T-helper 17 cell (primary cell): Measurements from ENCODE around the gene ZNF827. TPM values are rescaled to one million over a fixed set of nuclear protein-coding genes. Genes with fewer than 3 reads are reported as not detected.

Experiments
- ATAC-seq: fragments of 150-1000 bp; cut with Tn5 transposase; 2 replicates; pipeline ENCODE4 v1.10.0; 2021; ENCODE audit warnings: mild to moderate bottlenecking, moderate library complexity
- DNase-seq, 3 donors: peaks; one replicate each; pipeline versions ENCODE4 v3.0.0 to v3.0.0-alpha.2; 2020 to 2021
- H3K9me3 ChIP-seq: one replicate; pipeline ENCODE4 v1.7.0; 2013; ENCODE audit warnings: low read length, mild to moderate bottlenecking; ENCODE audit not compliant: control insufficient read depth, poor library complexity, severe bottlenecking
- H3K27ac Mint-ChIP-seq: one replicate; pipeline ENCODE4 v1.8.0; 2022; ENCODE audit warnings: mild to moderate bottlenecking, moderate library complexity, mixed read lengths
- H3K27me3 Mint-ChIP-seq: one replicate; pipeline ENCODE4 v1.8.0; 2022; ENCODE audit warnings: mixed read lengths
- H3K36me3 Mint-ChIP-seq: one replicate; pipeline ENCODE4 v1.8.0; 2022; ENCODE audit warnings: low read depth, mixed read lengths
- H3K4me1 Mint-ChIP-seq: one replicate; pipeline ENCODE4 v1.8.0; 2022; ENCODE audit warnings: mild to moderate bottlenecking, mixed read lengths
- H3K4me3 Mint-ChIP-seq: one replicate; pipeline ENCODE4 v1.8.0; 2022; ENCODE audit warnings: mild to moderate bottlenecking, moderate library complexity, mixed read lengths
- total RNA-seq, 4 donors: library from RNA in 2 of 4; stranded (reverse) in 2 of 4; gene quantifications; one replicate each; pipeline ENCODE4 v1.2.3 and lab custom pipeline; 2022 to 2026

The ZNF827 gene
- total RNA-seq, 2 donors from 2014 or later: 14.9 to 16.3 TPM

- no peaks in the 10 kb centered on the region for H3K9me3 ChIP-seq
- H3K4me1 Mint-ChIP-seq: peaks cover 3% of the 10 kb centered on the region
- H3K4me3 Mint-ChIP-seq: no peak overlapping the region
- H3K36me3 Mint-ChIP-seq: peaks cover 19% of the 10 kb centered on the region
- H3K27ac Mint-ChIP-seq: no peak overlapping the region
- H3K27me3 Mint-ChIP-seq: no peaks in the 10 kb centered on the region
- DNase-seq (no peak), ATAC-seq (no peak)
These were observed 162.4 kb downstream of the ZNF827 start for GRCh38 chr4:145776208-145776607.

GRCh38 chr4:145775406-145775805 lies 163.2 kb downstream of the ZNF827 start:
- Mint-ChIP-seq H3K36me3 (peaks cover 19% of the 10 kb centered on the region), H3K27me3 (no peaks in the 10 kb centered on the region), H3K4me1 (peaks cover 3% of the 10 kb centered on the region), H3K27ac (no peak overlapping the region), H3K4me3 (no peak overlapping the region)
- ATAC-seq (no peak), DNase-seq (no peak)
- H3K9me3 ChIP-seq: no peaks in the 10 kb centered on the region

GRCh38 chr4:145774473-145774872 lies 164.2 kb downstream of the ZNF827 start:
- Mint-ChIP-seq H3K27me3 (no peaks in the 10 kb centered on the region), H3K4me3 (no peak overlapping the region), H3K27ac (no peak overlapping the region), H3K4me1 (peaks cover 3% of the 10 kb centered on the region), H3K36me3 (peaks cover 19% of the 10 kb centered on the region)
- no peaks in the 10 kb centered on the region for H3K9me3 ChIP-seq
- DNase-seq (no peak), ATAC-seq (no peak)

- Mint-ChIP-seq H3K27ac (no peak overlapping the region), H3K36me3 (peaks cover 18% of the 10 kb centered on the region)
These were observed 164.9 kb downstream of the ZNF827 start for GRCh38 chr4:145773581-145774234.

DNA sequence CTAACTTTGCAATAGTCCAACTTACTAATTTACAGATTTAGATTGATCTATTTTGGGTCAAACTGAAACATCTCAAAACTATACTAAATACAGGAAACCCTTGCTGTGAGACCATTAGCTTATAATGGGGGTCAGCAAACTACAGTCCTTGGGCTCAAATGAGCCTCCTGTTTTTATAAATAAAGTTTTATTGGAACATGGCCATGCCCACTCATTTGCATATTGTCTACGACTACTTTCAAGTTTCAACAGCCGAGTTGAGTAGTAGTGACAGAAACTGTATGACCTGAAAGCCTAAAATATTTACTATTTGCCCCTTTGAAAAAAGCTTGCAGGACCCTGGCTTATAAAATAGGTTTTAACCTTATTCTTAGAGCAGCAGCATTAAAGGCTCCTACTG lies 166.3 kb downstream of the ZNF827 start:
- no peak overlapping the region for H3K27ac Mint-ChIP-seq
- ATAC-seq: no peak

More at GRCh38 chr4:145773581-145774234, 164.9 kb downstream of the ZNF827 start:
- no peak overlapping the region for H3K4me3 Mint-ChIP-seq
- no peaks in the 10 kb centered on the region for H3K27me3 Mint-ChIP-seq
- peaks cover 3% of the 10 kb centered on the region for H3K4me1 Mint-ChIP-seq
- ATAC-seq: no peak
- no peaks in the 10 kb centered on the region for H3K9me3 ChIP-seq
- DNase-seq: no peak

GRCh38 chr4:145770124-145770523 lies 168.5 kb downstream of the ZNF827 start:
- Mint-ChIP-seq H3K4me1 (peaks cover 3% of the 10 kb centered on the region), H3K27me3 (no peaks in the 10 kb centered on the region), H3K36me3 (peaks cover 17% of the 10 kb centered on the region), H3K27ac (no peak overlapping the region), H3K4me3 (no peak overlapping the region)
- DNase-seq: no peak
- no peaks in the 10 kb centered on the region for H3K9me3 ChIP-seq
- no peak for ATAC-seq

More for the DNA sequence above, 166.3 kb downstream of the ZNF827 start:
- H3K9me3 ChIP-seq: no peaks in the 10 kb centered on the region
- Mint-ChIP-seq H3K4me3 (no peak overlapping the region), H3K27me3 (no peaks in the 10 kb centered on the region), H3K36me3 (peaks cover 15% of the 10 kb centered on the region), H3K4me1 (peaks cover 3% of the 10 kb centered on the region)
- DNase-seq: no peak

GRCh38 chr4:145769450-145770037 lies 169.1 kb downstream of the ZNF827 start:
- ATAC-seq: no peak
- no peaks in the 10 kb centered on the region for H3K27me3 Mint-ChIP-seq
- H3K27ac Mint-ChIP-seq: no peak overlapping the region
- no peak overlapping the region for H3K4me3 Mint-ChIP-seq
- H3K36me3 Mint-ChIP-seq: peaks cover 17% of the 10 kb centered on the region
- no peak for DNase-seq
- H3K9me3 ChIP-seq: no peaks in the 10 kb centered on the region
- peaks cover 3% of the 10 kb centered on the region for H3K4me1 Mint-ChIP-seq

GRCh38 chr4:145766273-145766672 lies 172.3 kb downstream of the ZNF827 start:
- Mint-ChIP-seq H3K4me1 (peaks cover 3% of the 10 kb centered on the region), H3K4me3 (no peak overlapping the region), H3K36me3 (peaks cover 11% of the 10 kb centered on the region), H3K27ac (no peak overlapping the region), H3K27me3 (no peaks in the 10 kb centered on the region)
- no peaks in the 10 kb centered on the region for H3K9me3 ChIP-seq
- DNase-seq (no peak), ATAC-seq (no peak)

GRCh38 chr4:145763399-145763798 lies 175.2 kb downstream of the ZNF827 start:
- no peak overlapping the region for H3K27ac Mint-ChIP-seq

GRCh38 chr4:145762719-145763118 lies 175.9 kb downstream of the ZNF827 start:
- no peaks in the 10 kb centered on the region for H3K27me3 Mint-ChIP-seq
- no peak for ATAC-seq
- peaks cover 15% of the 10 kb centered on the region for H3K36me3 Mint-ChIP-seq
- no peak for DNase-seq
- H3K4me1 Mint-ChIP-seq: peaks cover 3% of the 10 kb centered on the region
- no peaks in the 10 kb centered on the region for H3K9me3 ChIP-seq
- no peak overlapping the region for H3K4me3 Mint-ChIP-seq
- no peak overlapping the region for H3K27ac Mint-ChIP-seq

More at GRCh38 chr4:145763399-145763798, 175.2 kb downstream of the ZNF827 start:
- H3K4me1 Mint-ChIP-seq: peaks cover 3% of the 10 kb centered on the region
- peaks cover 15% of the 10 kb centered on the region for H3K36me3 Mint-ChIP-seq
- no peaks in the 10 kb centered on the region for H3K27me3 Mint-ChIP-seq
- DNase-seq: no peak
- H3K4me3 Mint-ChIP-seq: no peak overlapping the region
- no peak for ATAC-seq
- H3K9me3 ChIP-seq: no peaks in the 10 kb centered on the region

GRCh38 chr4:145760961-145761929 lies 177.4 kb downstream of the ZNF827 start:
- H3K27ac Mint-ChIP-seq: no peak overlapping the region
- no peak overlapping the region for H3K4me3 Mint-ChIP-seq
- DNase-seq (no peak), ATAC-seq (no peak)
- H3K27me3 Mint-ChIP-seq: no peaks in the 10 kb centered on the region
- peaks cover 13% of the 10 kb centered on the region for H3K36me3 Mint-ChIP-seq
- H3K9me3 ChIP-seq: no peaks in the 10 kb centered on the region
- peaks cover 3% of the 10 kb centered on the region for H3K4me1 Mint-ChIP-seq

GRCh38 chr4:145760176-145760575 lies 178.4 kb downstream of the ZNF827 start:
- DNase-seq: no peak
- Mint-ChIP-seq H3K4me3 (no peak overlapping the region), H3K36me3 (peaks cover 13% of the 10 kb centered on the region), H3K4me1 (peaks cover 3% of the 10 kb centered on the region), H3K27me3 (no peaks in the 10 kb centered on the region), H3K27ac (no peak overlapping the region)
- no peak for ATAC-seq
- H3K9me3 ChIP-seq: no peaks in the 10 kb centered on the region

- ATAC-seq (no peak), DNase-seq (no peak)
- Mint-ChIP-seq H3K27ac (no peak overlapping the region), H3K27me3 (no peaks in the 10 kb centered on the region), H3K36me3 (peaks cover 4% of the 10 kb centered on the region), H3K4me1 (no peaks in the 10 kb centered on the region), H3K4me3 (no peak overlapping the region)
- no peaks in the 10 kb centered on the region for H3K9me3 ChIP-seq
These were observed 181.4 kb downstream of the ZNF827 start for GRCh38 chr4:145757188-145757587.
